Smooth muscle cell (in vitro differentiated cells): ENCODE measurements around the gene MCCC1. TPM values are rescaled to one million over a fixed set of nuclear protein-coding genes. Genes with fewer than 3 reads are reported as not detected.

Experiments used
- DNase-seq: peaks from one replicate; lab custom pipeline; 2025; ENCODE audit not compliant: unreplicated experiment; lab: John Stamatoyannopoulos, UW
- H2AFZ ChIP-seq: fragments of 200-600 bp; sonication (generic); 2 replicates; pipeline ENCODE4 v1.6.0; 2016; ENCODE audit warnings: antibody characterized with exemption, low read depth, mild to moderate bottlenecking
- H3F3A ChIP-seq: fragments of 200-600 bp; sonication (generic); 2 replicates; pipeline ENCODE4 v1.6.0; 2017; ENCODE audit warnings: antibody characterized with exemption, low read depth
- H3K27ac ChIP-seq: fragments of 200-600 bp; sonication (generic); 2 replicates; pipeline ENCODE4 v1.5.1; 2016; ENCODE audit warnings: low read depth, mild to moderate bottlenecking
- H3K27me3 ChIP-seq: fragments of 200-600 bp; sonication (generic); 2 replicates; pipeline ENCODE4 v1.6.1; 2016; ENCODE audit warnings: low read depth, mild to moderate bottlenecking
- H3K36me3 ChIP-seq: fragments of 200-600 bp; sonication (generic); 2 replicates; pipeline ENCODE4 v1.5.1; 2016; ENCODE audit warnings: low read depth
- H3K4me1 ChIP-seq: fragments of 200-600 bp; sonication (generic); 2 replicates; pipeline ENCODE4 v1.5.1; 2016; ENCODE audit warnings: low read depth
- H3K4me2 ChIP-seq: fragments of 200-600 bp; sonication (generic); 2 replicates; pipeline ENCODE4 v1.6.0; 2016; ENCODE audit warnings: mild to moderate bottlenecking
- H3K4me3 ChIP-seq: fragments of 200-600 bp; sonication (generic); 2 replicates; pipeline ENCODE4 v1.5.1; 2016; ENCODE audit warnings: mild to moderate bottlenecking
- H3K79me2 ChIP-seq: fragments of 200-600 bp; sonication (generic); 2 replicates; pipeline ENCODE4 v1.6.0; 2016; ENCODE audit warnings: low read depth, mild to moderate bottlenecking
- H3K9ac ChIP-seq: fragments of 200-600 bp; sonication (generic); 2 replicates; pipeline ENCODE4 v1.6.0; 2016; ENCODE audit warnings: low read depth
- H3K9me3 ChIP-seq: fragments of 200-600 bp; sonication (generic); replicated peaks from 2 replicates; pipeline ENCODE4 v1.5.1; 2016; ENCODE audit warnings: low read depth
- H4K20me1 ChIP-seq: fragments of 200-600 bp; sonication (generic); 2 replicates; pipeline ENCODE4 v1.6.0; 2016; ENCODE audit warnings: low read depth
- CTCF ChIP-seq: fragments of 200-600 bp; sonication (generic); IDR thresholded peaks from 2 replicates; pipeline ENCODE4 v1.5.1; 2017; ENCODE audit warnings: borderline replicate concordance, mild to moderate bottlenecking, antibody characterized with exemption; ENCODE audit not compliant: insufficient read depth, poor library complexity, severe bottlenecking
- WGBS: methylation state at CpG from one replicate; pipeline ENCODE4 v1.1.7; 2016; ENCODE audit warnings: low lambda C conversion rate; 5-methylcytosine and 5-hydroxymethylcytosine counted together
- polyA plus RNA-seq: library from polyadenylated mRNA; unstranded; fragments of >200 nt; fragmentation: Nextera tagmentation; extraction: Ambion mirVana; gene quantifications from 2 replicates; pipeline ENCODE4 v1.2.1, GENCODE V29; 2016
- total RNA-seq: library from RNA; depleted of rRNA; stranded (reverse); fragments of >200 nt; gene quantifications from 2 replicates; pipeline ENCODE4 v1.2.3, GENCODE V29; 2014

Gene MCCC1
- total and polyA plus RNA-seq, 2 experiments from 2014 or later, result 10.4 to 12.1 TPM

GRCh38 chr3:182969277-182969676 lies 130.0 kb downstream of the MCCC1 start:
- H3K27me3 ChIP-seq, result no peaks in the 10 kb centered on the region
- no peaks in the 10 kb centered on the region for H3K36me3 ChIP-seq
- peak overlapping the region; percentile 2 for H3K9ac ChIP-seq
- no peaks in the 10 kb centered on the region for H3K9me3 ChIP-seq
- H3K4me1 ChIP-seq, result no peaks in the 10 kb centered on the region
- TF ChIP-seq CTCF, result no peak
- H3K4me3 ChIP-seq, result no peak overlapping the region
- H2AFZ ChIP-seq, result no peak overlapping the region
- peak overlapping the region; percentile 64 for H3K27ac ChIP-seq
- peak overlapping the region; percentile 38 for H3K4me2 ChIP-seq
- no peaks in the 10 kb centered on the region for H3F3A ChIP-seq
- H4K20me1 ChIP-seq, result peaks cover 87% of the 10 kb centered on the region
- H3K79me2 ChIP-seq, result peaks cover 92% of the 10 kb centered on the region
- no peak for DNase-seq

GRCh38 chr3:182967218-182968204 lies 131.8 kb downstream of the MCCC1 start:
- no peaks in the 10 kb centered on the region for H3K27me3 ChIP-seq
- no peak overlapping the region for H3K27ac ChIP-seq
- H3K4me2 ChIP-seq, result no peak overlapping the region
- no peaks in the 10 kb centered on the region for H3K36me3 ChIP-seq
- peaks cover 75% of the 10 kb centered on the region for H4K20me1 ChIP-seq
- H2AFZ ChIP-seq, result no peak overlapping the region
- H3K9me3 ChIP-seq, result no peaks in the 10 kb centered on the region
- H3K79me2 ChIP-seq, result peaks cover 74% of the 10 kb centered on the region
- no peak overlapping the region for H3K4me3 ChIP-seq
- H3K9ac ChIP-seq, result no peak overlapping the region
- H3F3A ChIP-seq, result no peaks in the 10 kb centered on the region
- DNase-seq, result no peak
- no peak for TF ChIP-seq CTCF
- 95% methylated on average over 6 of the region's 6 CpGs for WGBS
- no peaks in the 10 kb centered on the region for H3K4me1 ChIP-seq

- Histone ChIP-seq H3K9me3 (no peaks in the 10 kb centered on the region), H3K79me2 (peaks cover 58% of the 10 kb centered on the region), H3K4me3 (no peak overlapping the region), H3K27ac (no peak overlapping the region), H3K4me1 (no peaks in the 10 kb centered on the region), H3K4me2 (no peak overlapping the region), H2AFZ (no peak overlapping the region), H4K20me1 (peaks cover 61% of the 10 kb centered on the region), H3F3A (no peaks in the 10 kb centered on the region), H3K36me3 (peaks cover 3% of the 10 kb centered on the region), H3K9ac (no peak overlapping the region), H3K27me3 (no peaks in the 10 kb centered on the region)
- DNase-seq, result no peak
- TF ChIP-seq CTCF, result no peak
- 92% methylated on average over 9 of the region's 9 CpGs for WGBS
Observed at GRCh38 chr3:182965861-182966366, 133.4 kb downstream of the MCCC1 start.

Other genes starting within 250 kb of the MCCC1 start
- 25.7 and 35.1 TPM in 2 replicates for gene DCUN1D1, start 119.0 kb downstream of the MCCC1 start, total RNA-seq
- gene DCUN1D1, start 119.0 kb downstream of the MCCC1 start, polyA plus RNA-seq, result 14.4 and 14.6 TPM in 2 replicates
- gene LAMP3, start 63.2 kb upstream of the MCCC1 start, total RNA-seq, result 1.3 and 2.7 TPM in 2 replicates
- 0.09 and 0.80 TPM in 2 replicates for gene LAMP3, start 63.2 kb upstream of the MCCC1 start, polyA plus RNA-seq
- gene B3GNT5, start 153.8 kb upstream of the MCCC1 start, total RNA-seq, result 11.5 and 12.6 TPM in 2 replicates
- 5.3 and 7.2 TPM in 2 replicates for gene B3GNT5, start 153.8 kb upstream of the MCCC1 start, polyA plus RNA-seq